ENCODE measurements around the gene ITPKC.
"Not testable (repeated sequence)": the region's sequence is repeated elsewhere in the genome, so short reads cannot be mapped to it uniquely, and the experiment has no call there.

The ITPKC gene

GRCh38 chr19:40742477-40742876 lies 25.6 kb downstream of the ITPKC start:
- DNase-seq: no peak

- no peak for DNase-seq
These were observed 26.0 kb downstream of the ITPKC start for GRCh38 chr19:40742886-40743285.

- DNase-seq: no peak
These were observed 27.0 kb downstream of the ITPKC start for GRCh38 chr19:40743926-40744325.

- DNase-seq: no peak
These were observed 27.9 kb downstream of the ITPKC start for GRCh38 chr19:40744554-40745401.

- DNase-seq: no peak
These were observed 28.5 kb downstream of the ITPKC start for GRCh38 chr19:40745402-40745780.

GRCh38 chr19:40747536-40747935 lies 30.6 kb downstream of the ITPKC start:
- DNase-seq: no peak

GRCh38 chr19:40750058-40750873 lies 33.4 kb downstream of the ITPKC start, which contains the start of gene ACTMAP:
Gene ACTMAP, minus strand, starts transcription at chr19:40750477. Its CDS starts 674 bp downstream, at chr19:40749803.
- peak; percentile 99 for DNase-seq

GRCh38 chr19:40750874-40751537 lies 34.1 kb downstream of the ITPKC start, which contains the start of gene SNRPA:
Gene SNRPA, plus strand, starts transcription at chr19:40751203. Its CDS starts 206 bp downstream, at chr19:40751409.
- peak; percentile 92 for DNase-seq

GRCh38 chr19:40752257-40752781 lies 35.4 kb downstream of the ITPKC start:
- DNase-seq: no peak

- DNase-seq: no peak
These were observed 37.8 kb downstream of the ITPKC start for GRCh38 chr19:40754611-40755247.

GRCh38 chr19:40755248-40755624 lies 38.3 kb downstream of the ITPKC start:
- DNase-seq: no peak

GRCh38 chr19:40755791-40756190 lies 38.9 kb downstream of the ITPKC start:
- no peak for DNase-seq

- no peak for DNase-seq
These were observed 39.7 kb downstream of the ITPKC start for GRCh38 chr19:40756502-40757110.

GRCh38 chr19:40758491-40758890 lies 41.6 kb downstream of the ITPKC start:
- DNase-seq: no peak

- no peak for DNase-seq
These were observed 42.4 kb downstream of the ITPKC start for GRCh38 chr19:40759352-40759751.

GRCh38 chr19:40762754-40763470 lies 46.0 kb downstream of the ITPKC start:
- DNase-seq: no peak

- no peak for DNase-seq
These were observed 46.6 kb downstream of the ITPKC start for GRCh38 chr19:40763526-40763925.

GRCh38 chr19:40763963-40764362 lies 47.1 kb downstream of the ITPKC start:
- DNase-seq: no peak

GRCh38 chr19:40766385-40766784 lies 49.5 kb downstream of the ITPKC start:
- DNase-seq: not testable (repeated sequence)

GRCh38 chr19:40768869-40769268 lies 52.0 kb downstream of the ITPKC start:
- no peak for DNase-seq

All from activated CD4-positive, alpha-beta T cell treated with anti-CD3 and anti-CD28 coated beads for 1 hour (primary cell).